WTC11 (cell line): ENCODE data around the gene PRKRA. TPM values are rescaled to one million over a fixed set of nuclear protein-coding genes. Genes with fewer than 3 reads are reported as not detected.
A peak's percentile ranks its signal among the peaks of the same experiment; 100 is the strongest.

Source experiments
- ATAC-seq: fragments of 200-7000 bp; cut with Tn5 transposase; 2 replicates; pipeline ENCODE4 v1.10.0; 2021; ENCODE audit warnings: mild to moderate bottlenecking, moderate library complexity
- CTCF ChIA-PET: fragments of 300-600 bp; sonication (Branson Sonifier 250); formaldehyde crosslinking; loops from one replicate; lab custom pipeline; 2021; ENCODE audit warnings: antibody characterized with exemption; lab: Charles Lee
- POLR2A ChIA-PET: fragments of 350-600 bp; sonication (Branson Sonifier 250); formaldehyde crosslinking; loops from one replicate; lab custom pipeline; 2021; ENCODE audit warnings: antibody characterized with exemption; lab: Charles Lee
- DNase-seq: peaks from one replicate; pipeline ENCODE4 v3.0.0; 2021; ENCODE audit warnings: low spot score
- H3K27ac Mint-ChIP-seq: 2 replicates; pipeline ENCODE4 v1.8.0; 2021; ENCODE audit warnings: mixed read lengths
- H3K27me3 Mint-ChIP-seq: 2 replicates; pipeline ENCODE4 v1.8.0; 2021; ENCODE audit warnings: low read depth, mild to moderate bottlenecking, moderate library complexity, mixed read lengths
- H3K36me3 Mint-ChIP-seq: 2 replicates; pipeline ENCODE4 v1.8.0; 2021; ENCODE audit warnings: mixed read lengths
- H3K4me1 Mint-ChIP-seq: 2 replicates; pipeline ENCODE4 v1.8.0; 2022; ENCODE audit warnings: mixed read lengths
- H3K4me3 Mint-ChIP-seq: 2 replicates; pipeline ENCODE4 v1.8.0; 2021; ENCODE audit warnings: mild to moderate bottlenecking, moderate library complexity, mixed read lengths
- H3K9me3 Mint-ChIP-seq: 2 replicates; pipeline ENCODE4 v1.8.0; 2021; ENCODE audit warnings: mixed read lengths
- ATF1 ChIP-seq: sonication (generic); formaldehyde crosslinking; IDR thresholded peaks from 2 replicates; pipeline ENCODE4 v1.8.1; 2023; ENCODE audit warnings: mild to moderate bottlenecking, moderate library complexity, missing genetic modification reagents
- ATF2 ChIP-seq: sonication (generic); formaldehyde crosslinking; IDR thresholded peaks from 2 replicates; pipeline ENCODE4 v1.8.1; 2022; ENCODE audit warnings: low read depth, missing genetic modification reagents, borderline replicate concordance
- FOXP1 ChIP-seq: sonication (generic); formaldehyde crosslinking; IDR thresholded peaks from 2 replicates; pipeline ENCODE4 v1.8.0; 2022; ENCODE audit warnings: missing genetic modification reagents, mild to moderate bottlenecking, moderate library complexity, borderline replicate concordance
- GRHL2 ChIP-seq: fragments of 250-450 bp; sonication (Bioruptor Pico); IDR thresholded peaks from 2 replicates; pipeline ENCODE4 v1.8.0; 2022; ENCODE audit warnings: mild to moderate bottlenecking, moderate library complexity; ENCODE audit not compliant: insufficient replicate concordance, severe bottlenecking
- IRF2 ChIP-seq: sonication (generic); formaldehyde crosslinking; IDR thresholded peaks from 2 replicates; pipeline ENCODE4 v1.8.0; 2022; ENCODE audit warnings: low read depth, missing genetic modification reagents, borderline replicate concordance
- NR3C1 ChIP-seq: sonication (generic); formaldehyde crosslinking; conservative IDR thresholded peaks from 2 replicates; pipeline ENCODE4 v1.8.1; 2023; ENCODE audit warnings: low read depth, mild to moderate bottlenecking, missing genetic modification reagents
- SMAD3 ChIP-seq: sonication (generic); formaldehyde crosslinking; IDR thresholded peaks from 2 replicates; pipeline ENCODE4 v1.8.0; 2022; ENCODE audit warnings: missing genetic modification reagents, mild to moderate bottlenecking, borderline replicate concordance
- ZMAT4 ChIP-seq: fragments of 250-450 bp; sonication (Bioruptor Pico); IDR thresholded peaks from 2 replicates; pipeline ENCODE4 v1.9.0; 2021; ENCODE audit warnings: mild to moderate bottlenecking
- ZNF121 ChIP-seq: sonication (generic); formaldehyde crosslinking; IDR thresholded peaks from 2 replicates; pipeline ENCODE4 v1.8.0; 2023; ENCODE audit warnings: missing genetic modification reagents
- ZNF416 ChIP-seq: fragments of 250-450 bp; sonication (Bioruptor Pico); IDR thresholded peaks from 2 replicates; pipeline ENCODE4 v1.9.0; 2021; ENCODE audit warnings: mild to moderate bottlenecking, inconsistent platforms
- ZNF423 ChIP-seq: fragments of 250-450 bp; sonication (Bioruptor Pico); IDR thresholded peaks from 2 replicates; pipeline ENCODE4 v2.1.2; 2022; ENCODE audit warnings: mild to moderate bottlenecking, moderate library complexity
- total RNA-seq: library from RNA; stranded (reverse); gene quantifications from 3 replicates; pipeline ENCODE4 v1.2.3, GENCODE V29; 2021
- TF ChIP-seq, protein P1 (sequence below): sonication (generic); formaldehyde crosslinking; IDR thresholded peaks from 2 replicates; pipeline ENCODE4 v1.8.1; 2023; ENCODE audit warnings: mild to moderate bottlenecking, moderate library complexity, missing genetic modification reagents
- TF ChIP-seq, protein P2 (sequence below): fragments of 250-450 bp; sonication (Bioruptor Pico); IDR thresholded peaks from 2 replicates; pipeline ENCODE4 v1.9.0; 2021; ENCODE audit warnings: mild to moderate bottlenecking, borderline replicate concordance

PRKRA gene
- total RNA-seq, 1 experiment from 2014 or later = 55.4 TPM

- TF ChIP-seq, protein P1, sequence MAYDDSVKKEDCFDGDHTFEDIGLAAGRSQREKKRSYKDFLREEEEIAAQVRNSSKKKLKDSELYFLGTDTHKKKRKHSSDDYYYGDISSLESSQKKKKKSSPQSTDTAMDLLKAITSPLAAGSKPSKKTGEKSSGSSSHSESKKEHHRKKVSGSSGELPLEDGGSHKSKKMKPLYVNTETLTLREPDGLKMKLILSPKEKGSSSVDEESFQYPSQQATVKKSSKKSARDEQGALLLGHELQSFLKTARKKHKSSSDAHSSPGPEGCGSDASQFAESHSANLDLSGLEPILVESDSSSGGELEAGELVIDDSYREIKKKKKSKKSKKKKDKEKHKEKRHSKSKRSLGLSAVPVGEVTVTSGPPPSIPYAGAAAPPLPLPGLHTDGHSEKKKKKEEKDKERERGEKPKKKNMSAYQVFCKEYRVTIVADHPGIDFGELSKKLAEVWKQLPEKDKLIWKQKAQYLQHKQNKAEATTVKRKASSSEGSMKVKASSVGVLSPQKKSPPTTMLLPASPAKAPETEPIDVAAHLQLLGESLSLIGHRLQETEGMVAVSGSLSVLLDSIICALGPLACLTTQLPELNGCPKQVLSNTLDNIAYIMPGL (CRISPR knock-in tag) = no peak
- TF ChIP-seq ZMAT4 (CRISPR knock-in tag) = no peak
Measured at GRCh38 chr2:178477443-178478129, 26.6 kb upstream of the PRKRA start (continued).

- DNase-seq (no peak), ATAC-seq (no peak)
- ChIA-PET CTCF (no interaction called here), POLR2A (no interaction called here)
- no peaks in the 10 kb centered on the region for H3K36me3 Mint-ChIP-seq
- H3K27me3 Mint-ChIP-seq = no peaks in the 10 kb centered on the region; the same call in 1 of the 2 replicates
- H3K4me1 Mint-ChIP-seq = peaks cover 14% of the 10 kb centered on the region
- H3K27ac Mint-ChIP-seq = no peak overlapping the region
- H3K4me3 Mint-ChIP-seq = no peak overlapping the region
- no peak for TF ChIP-seq ZNF423 (CRISPR knock-in tag)
- TF ChIP-seq ATF2 (CRISPR knock-in tag) = no peak
- TF ChIP-seq, protein P2, sequence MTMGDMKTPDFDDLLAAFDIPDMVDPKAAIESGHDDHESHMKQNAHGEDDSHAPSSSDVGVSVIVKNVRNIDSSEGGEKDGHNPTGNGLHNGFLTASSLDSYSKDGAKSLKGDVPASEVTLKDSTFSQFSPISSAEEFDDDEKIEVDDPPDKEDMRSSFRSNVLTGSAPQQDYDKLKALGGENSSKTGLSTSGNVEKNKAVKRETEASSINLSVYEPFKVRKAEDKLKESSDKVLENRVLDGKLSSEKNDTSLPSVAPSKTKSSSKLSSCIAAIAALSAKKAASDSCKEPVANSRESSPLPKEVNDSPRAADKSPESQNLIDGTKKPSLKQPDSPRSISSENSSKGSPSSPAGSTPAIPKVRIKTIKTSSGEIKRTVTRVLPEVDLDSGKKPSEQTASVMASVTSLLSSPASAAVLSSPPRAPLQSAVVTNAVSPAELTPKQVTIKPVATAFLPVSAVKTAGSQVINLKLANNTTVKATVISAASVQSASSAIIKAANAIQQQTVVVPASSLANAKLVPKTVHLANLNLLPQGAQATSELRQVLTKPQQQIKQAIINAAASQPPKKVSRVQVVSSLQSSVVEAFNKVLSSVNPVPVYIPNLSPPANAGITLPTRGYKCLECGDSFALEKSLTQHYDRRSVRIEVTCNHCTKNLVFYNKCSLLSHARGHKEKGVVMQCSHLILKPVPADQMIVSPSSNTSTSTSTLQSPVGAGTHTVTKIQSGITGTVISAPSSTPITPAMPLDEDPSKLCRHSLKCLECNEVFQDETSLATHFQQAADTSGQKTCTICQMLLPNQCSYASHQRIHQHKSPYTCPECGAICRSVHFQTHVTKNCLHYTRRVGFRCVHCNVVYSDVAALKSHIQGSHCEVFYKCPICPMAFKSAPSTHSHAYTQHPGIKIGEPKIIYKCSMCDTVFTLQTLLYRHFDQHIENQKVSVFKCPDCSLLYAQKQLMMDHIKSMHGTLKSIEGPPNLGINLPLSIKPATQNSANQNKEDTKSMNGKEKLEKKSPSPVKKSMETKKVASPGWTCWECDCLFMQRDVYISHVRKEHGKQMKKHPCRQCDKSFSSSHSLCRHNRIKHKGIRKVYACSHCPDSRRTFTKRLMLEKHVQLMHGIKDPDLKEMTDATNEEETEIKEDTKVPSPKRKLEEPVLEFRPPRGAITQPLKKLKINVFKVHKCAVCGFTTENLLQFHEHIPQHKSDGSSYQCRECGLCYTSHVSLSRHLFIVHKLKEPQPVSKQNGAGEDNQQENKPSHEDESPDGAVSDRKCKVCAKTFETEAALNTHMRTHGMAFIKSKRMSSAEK (CRISPR knock-in tag) = no peak
- TF ChIP-seq FOXP1 (CRISPR knock-in tag) = no peak
- no peak for TF ChIP-seq NR3C1
- no peak for TF ChIP-seq IRF2 (CRISPR knock-in tag)
- TF ChIP-seq ZNF121 = no peak
- no peak for TF ChIP-seq ATF1
- no peak for TF ChIP-seq ZNF416 (CRISPR knock-in tag)
- TF ChIP-seq SMAD3 = no peak
- no peaks in the 10 kb centered on the region for H3K9me3 Mint-ChIP-seq
Measured at GRCh38 chr2:178476477-178476876, 25.5 kb upstream of the PRKRA start.

- no peaks in the 10 kb centered on the region for H3K36me3 Mint-ChIP-seq
- TF ChIP-seq ATF1 (no peak), ZNF121 (peak; percentile 59; the same call in 1 of the 2 replicates), SMAD3 (no peak), GRHL2 (CRISPR knock-in tag) (no peak)
- TF ChIP-seq, all 79 proteins: peak for 1
- no peak for ATAC-seq
- no peak for DNase-seq
- POLR2A ChIA-PET = interaction anchor here (0.6 kb wide), 1 partner anchor 1837 kb away, joined by 6 read pairs; no protein-coding TSS in a partner anchor
- H3K27me3 Mint-ChIP-seq = no peaks in the 10 kb centered on the region; the same call in 1 of the 2 replicates
- H3K4me1 Mint-ChIP-seq = peaks cover 9% of the 10 kb centered on the region; the same call in 1 of the 2 replicates
- H3K4me3 Mint-ChIP-seq = no peak overlapping the region
- no peak overlapping the region for H3K27ac Mint-ChIP-seq
- no peaks in the 10 kb centered on the region for H3K9me3 Mint-ChIP-seq
- CTCF ChIA-PET = no interaction called here
Measured at GRCh38 chr2:178474560-178474959, 23.6 kb upstream of the PRKRA start.
